K562 (cell line): ENCODE results near the gene KAZN. TPM values are rescaled to one million over a fixed set of nuclear protein-coding genes. Genes with fewer than 3 reads are reported as not detected.

Experiments
- ATAC-seq: fragments of 200-7000 bp; cut with Tn5 transposase; 3 replicates; pipeline ENCODE4 v1.9.1; 2020; ENCODE audit warnings: moderate library complexity
- BruUV-seq: library from RNA; stranded (reverse); fragments of 400-500 nt; replicated peaks from 2 replicates; lab custom pipeline; 2021; lab: Mats Ljungman, UMichigan
- CTCF ChIA-PET: fragments of 300-600 bp; formaldehyde crosslinking; extraction: SDS; loops from one replicate; lab custom pipeline; 2021; ENCODE audit warnings: low intra/inter-chr PET ratio; lab: Yijun Ruan, JAX
- POLR2A ChIA-PET: fragments of 300-600, 350-650 bp; sonication (Branson Sonifier 250); formaldehyde crosslinking; extraction: SDS; loops from one replicate; lab custom pipeline; 2021; ENCODE audit warnings: antibody characterized with exemption, inconsistent platforms; lab: Yijun Ruan, JAX
- DNase-seq, 4 experiments: peaks; one replicate each; pipeline versions ENCODE4 v3.0.0 to v3.0.0-alpha.2; 2011 to 2018; ENCODE audit warnings: low spot score in 3 of 4, mixed read lengths in 3 of 4; ENCODE audit errors: extremely low read depth in 1 of 4
- FAIRE-seq: peaks from 2 replicates; lab custom pipeline; 2011; peaks lifted over from hg19 to GRCh38; lab: Jason Lieb, UNC
- H2AFZ ChIP-seq: 2 replicates; pipeline ENCODE4 v1.6.0; 2011; ENCODE audit warnings: low read depth, low read length, control low read depth, inconsistent platforms
- H3K27ac ChIP-seq: fragments of 200-600 bp; 3 replicates; pipeline ENCODE4 v1.8.0; 2011; ENCODE audit warnings: low read depth, mild to moderate bottlenecking, control low read depth, inconsistent platforms, low read length, moderate library complexity, mixed read lengths; ENCODE audit errors: extremely low read depth
- H3K27me3 ChIP-seq, 2 experiments: fragments of 300-600 bp in 1 of 2; 2 replicates in 1 of 2; 3 replicates in 1 of 2; pipeline versions ENCODE4 v1.6.0 to v1.8.0; 2011; ENCODE audit warnings: inconsistent platforms in 2 of 2, low read length in 2 of 2, mild to moderate bottlenecking in 1 of 2, mixed read lengths in 1 of 2, moderate library complexity in 1 of 2; ENCODE audit not compliant: control insufficient read depth in 2 of 2, insufficient read depth in 2 of 2
- H3K36me3 ChIP-seq: fragments of 300-600 bp; 3 replicates; pipeline ENCODE4 v1.8.0; 2011; ENCODE audit warnings: mild to moderate bottlenecking, low read length, inconsistent platforms; ENCODE audit not compliant: control insufficient read depth, insufficient read depth
- H3K4me1 ChIP-seq, 2 experiments: fragments of 200-600 bp in 1 of 2; replicated peaks in 1 of 2; 2 replicates in 1 of 2; 3 replicates in 1 of 2; pipeline versions ENCODE4 v1.5.1 to v1.8.0; 2011; ENCODE audit warnings: inconsistent platforms in 2 of 2, low read length in 2 of 2, mild to moderate bottlenecking in 1 of 2, mixed read lengths in 1 of 2, moderate library complexity in 1 of 2; ENCODE audit not compliant: control insufficient read depth in 2 of 2, insufficient read depth in 2 of 2
- H3K4me2 ChIP-seq: 2 replicates; pipeline ENCODE4 v1.6.1; 2011; ENCODE audit warnings: low read length, control low read depth, inconsistent platforms, mixed read lengths; ENCODE audit not compliant: insufficient read depth
- H3K4me3 ChIP-seq: fragments of 200-600 bp; sonication (generic), shearing (Covaris generic); 2 replicates; pipeline ENCODE4 v1.5.1; 2016; ENCODE audit warnings: control low read depth, inconsistent platforms
- H3K79me2 ChIP-seq: fragments of 200-600 bp; 3 replicates; pipeline ENCODE4 v1.8.0; 2011; ENCODE audit warnings: low read length, inconsistent platforms; ENCODE audit not compliant: control insufficient read depth, insufficient read depth
- H3K9ac ChIP-seq, 2 experiments: 2 replicates each; pipeline versions ENCODE4 v1.6.0 to v1.6.1; 2011; ENCODE audit warnings: low read depth in 2 of 2, low read length in 2 of 2, control low read depth in 1 of 2, inconsistent platforms in 1 of 2, mild to moderate bottlenecking in 1 of 2, mixed read lengths in 1 of 2; ENCODE audit not compliant: insufficient read depth in 1 of 2
- H3K9me1 ChIP-seq: one replicate; pipeline ENCODE4 v1.6.0; 2011; ENCODE audit warnings: inconsistent platforms, mild to moderate bottlenecking, low read length, moderate library complexity; ENCODE audit not compliant: control insufficient read depth, insufficient read depth
- H3K9me3 ChIP-seq: replicated peaks from 2 replicates; pipeline ENCODE4 v1.5.1; 2011; ENCODE audit warnings: low read depth, low read length, inconsistent platforms; ENCODE audit not compliant: control insufficient read depth, insufficient read depth
- H4K20me1 ChIP-seq: replicated peaks from 2 replicates; pipeline ENCODE4 v1.6.1; 2011; ENCODE audit warnings: low read length, inconsistent platforms, mixed read lengths; ENCODE audit not compliant: control insufficient read depth, insufficient read depth
- ARID1B ChIP-seq: fragments of 450-650 bp; IDR thresholded peaks from 2 replicates; pipeline ENCODE4 v1.6.1; 2016; ENCODE audit warnings: antibody characterized with exemption, mild to moderate bottlenecking, inconsistent platforms
- CCAR2 ChIP-seq: fragments of 200-400 bp; formaldehyde crosslinking; IDR thresholded peaks from 2 replicates; pipeline ENCODE4 v1.6.1; 2017; ENCODE audit warnings: mild to moderate bottlenecking, low read depth, low read length
- CHD2 ChIP-seq: IDR thresholded peaks from 2 replicates; pipeline ENCODE4 v1.6.1; 2011; ENCODE audit warnings: low read depth, low read length
- EGR1 ChIP-seq: fragments of 450-650 bp; conservative IDR thresholded peaks from 2 replicates; pipeline ENCODE4 v1.6.1; 2017; ENCODE audit warnings: mild to moderate bottlenecking
- GABPA ChIP-seq: fragments of 200-800 bp; sonication (Bioruptor generic); conservative IDR thresholded peaks from 2 replicates; pipeline ENCODE4 v1.6.1; 2016; ENCODE audit warnings: low read depth, missing genetic modification characterization, missing compliant biosample characterization
- HDAC2 ChIP-seq: fragments of 450-650 bp; IDR thresholded peaks from 2 replicates; pipeline ENCODE4 v1.6.1; 2016; ENCODE audit warnings: mild to moderate bottlenecking
- MEF2A ChIP-seq: IDR thresholded peaks from 2 replicates; pipeline ENCODE4 v1.6.1; 2011; ENCODE audit warnings: low read depth, mild to moderate bottlenecking, low read length, moderate library complexity; ENCODE audit not compliant: control insufficient read depth
- NFE2L1 ChIP-seq: fragments of 450-650 bp; IDR thresholded peaks from 2 replicates; pipeline ENCODE4 v1.6.1; 2016; ENCODE audit warnings: missing genetic modification characterization, low read depth, mild to moderate bottlenecking, missing compliant biosample characterization, moderate library complexity, borderline replicate concordance
- POLR3A ChIP-seq: IDR thresholded peaks from 2 replicates; pipeline ENCODE4 v1.6.1; 2011; ENCODE audit warnings: borderline replicate concordance, mild to moderate bottlenecking, moderate library complexity; ENCODE audit not compliant: insufficient read length, insufficient read depth; ENCODE audit errors: extremely low read depth
- SMARCC2 ChIP-seq: fragments of 450-650 bp; IDR thresholded peaks from 2 replicates; pipeline ENCODE4 v1.6.1; 2017; ENCODE audit warnings: antibody characterized with exemption, moderate library complexity, mild to moderate bottlenecking, low read depth
- SNIP1 ChIP-seq: fragments of 450-650 bp; IDR thresholded peaks from 2 replicates; pipeline ENCODE4 v1.7.1; 2017; ENCODE audit warnings: low read depth, mild to moderate bottlenecking
- SREBF1 ChIP-seq: fragments of 150-350 bp; IDR thresholded peaks from 2 replicates; pipeline ENCODE4 v1.6.1; 2014; ENCODE audit warnings: antibody characterized with exemption, low read depth, low read length, borderline replicate concordance
- TOE1 ChIP-seq, 2 experiments: fragments of 450-650 bp in 1 of 2; sonication (generic) in 1 of 2; formaldehyde crosslinking in 1 of 2; IDR thresholded peaks; 2 replicates each; pipeline versions ENCODE4 v1.7.1 to v1.8.0; 2016 to 2022; ENCODE audit warnings: borderline replicate concordance in 2 of 2, mild to moderate bottlenecking in 2 of 2, antibody characterized with exemption in 1 of 2, inconsistent platforms in 1 of 2, low read depth in 1 of 2, missing genetic modification reagents in 1 of 2, moderate library complexity in 1 of 2
- ZBTB1 ChIP-seq: sonication (generic); formaldehyde crosslinking; IDR thresholded peaks from 2 replicates; pipeline ENCODE4 v1.8.1; 2023; ENCODE audit warnings: missing genetic modification reagents, low read depth, mild to moderate bottlenecking, borderline replicate concordance
- ZNF175 ChIP-seq: fragments of 200-800 bp; sonication (Bioruptor generic); IDR thresholded peaks from 2 replicates; pipeline ENCODE4 v1.6.1; 2016; ENCODE audit warnings: low read depth, mild to moderate bottlenecking, missing genetic modification characterization, missing compliant biosample characterization
- ZNF76 ChIP-seq: fragments of 250-450 bp; sonication (Bioruptor Pico); IDR thresholded peaks from 2 replicates; pipeline ENCODE4 v1.4.0; 2020; ENCODE audit warnings: mild to moderate bottlenecking, moderate library complexity, borderline replicate concordance
- WGBS: fragments of 100-300 bp; shearing (Covaris generic); methylation state at CpG from one replicate; pipeline ENCODE4 v1.1.6; 2016; ENCODE audit warnings: low coverage, mixed read lengths; ENCODE audit not compliant: insufficient coverage; ENCODE audit errors: missing lambda C conversion rate; 5-methylcytosine and 5-hydroxymethylcytosine counted together
- in situ Hi-C: fragments of 300-500 bp; cut with MboI; formaldehyde crosslinking; loops from 4 replicates; pipeline ENCODE4 v1.15.0; 2018; ENCODE audit warnings: inconsistent platforms, mixed read lengths
- intact Hi-C: fragments of 100-400 bp; cut with micrococcal nuclease; formaldehyde crosslinking; loops from 2 replicates; pipeline ENCODE4 v1.14.2; 2022
- polyA plus RNA-seq, 8 experiments: library from polyadenylated mRNA; depleted of rRNA in 4 of 8; stranded (reverse) in 5 of 8; unstranded in 3 of 8; fragments of >200 nt; fragmentation: Nextera tagmentation in 2 of 8; fragmentation: Illumina TruSeq in 1 of 8; extraction: Ambion mirVana in 2 of 8; extraction: Trizol in 1 of 8; gene quantifications; 2 replicates each; pipeline versions ENCODE4 v1.2.1 to v1.2.3, GENCODE V29; 2011 to 2014; ENCODE audit warnings: inconsistent platforms in 1 of 8, missing spikeins in 1 of 8
- total RNA-seq, 7 experiments: library from RNA; depleted of rRNA in 6 of 7; stranded (reverse); fragments of >200 nt in 6 of 7; fragmentation: Illumina TruSeq in 2 of 7; extraction: Trizol in 2 of 7; gene quantifications; 2 replicates each; pipeline versions ENCODE4 v1.2.1 to v1.2.3, GENCODE V29; 2011 to 2021; ENCODE audit warnings: low replicate concordance in 1 of 7
- TF ChIP-seq, protein P1 (sequence below), 2 experiments: fragments of 450-650 bp in 1 of 2; sonication (generic) in 1 of 2; formaldehyde crosslinking in 1 of 2; IDR thresholded peaks in 1 of 2; conservative IDR thresholded peaks in 1 of 2; 2 replicates each; pipeline versions ENCODE4 v1.6.1 to v1.8.1; 2016 to 2023; ENCODE audit warnings: mild to moderate bottlenecking in 2 of 2, moderate library complexity in 2 of 2, inconsistent platforms in 1 of 2, missing genetic modification reagents in 1 of 2
- TF ChIP-seq, protein P2 (sequence below): IDR thresholded peaks from 2 replicates; pipeline ENCODE4 v1.6.1; 2016; ENCODE audit warnings: missing genetic modification characterization, missing compliant biosample characterization

Gene KAZN
- total and polyA plus RNA-seq, 9 of the 15 experiments (the other 6 are each of a cell fraction or from before 2014, with no cell fraction given), result 2.1 to 21.6 (median 5.4) TPM

DNA sequence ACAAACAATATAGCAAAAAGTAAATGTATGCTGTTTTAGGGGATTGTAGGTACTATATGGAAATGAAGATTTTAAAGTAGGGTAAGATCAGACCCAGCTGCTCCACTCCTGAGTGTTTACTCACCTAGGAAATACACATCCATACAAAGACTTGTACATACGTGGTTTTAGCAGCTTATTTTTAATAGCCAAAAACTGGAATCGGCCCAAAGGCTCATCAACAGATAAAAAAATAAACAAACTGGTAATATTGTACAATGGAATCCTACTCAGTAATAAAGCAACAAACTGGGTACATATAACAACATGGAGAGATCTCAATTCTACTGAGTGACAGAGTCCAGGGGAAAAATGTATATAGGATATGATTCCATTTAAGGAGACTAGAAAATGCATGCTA is 375.9 kb downstream of the KAZN start:
- Histone ChIP-seq H3K27ac (no peak overlapping the region), H3K9ac (no peak overlapping the region), H3K4me3 (no peak overlapping the region), H3K4me2 (no peak overlapping the region), H3K4me1 (peaks cover 4 to 8% of the 10 kb centered on the region in 2 experiments; a peak in 2 of 5 replicates), H3K9me1 (peaks cover 4% of the 10 kb centered on the region), H2AFZ (no peak overlapping the region), H3K9me3 (no peaks in the 10 kb centered on the region), H3K79me2 (0 out of 3 replicates have a peak, but pooled peaks cover 3% of the 10 kb centered on the region), H4K20me1 (peaks cover 3% of the 10 kb centered on the region; the same call in 1 of the 2 replicates), H3K27me3 (no peaks in the 10 kb centered on the region), H3K36me3 (no peaks in the 10 kb centered on the region; the same call in 2 of the 3 replicates)
- CTCF ChIA-PET, result no interaction called here
- TF ChIP-seq, protein P1, sequence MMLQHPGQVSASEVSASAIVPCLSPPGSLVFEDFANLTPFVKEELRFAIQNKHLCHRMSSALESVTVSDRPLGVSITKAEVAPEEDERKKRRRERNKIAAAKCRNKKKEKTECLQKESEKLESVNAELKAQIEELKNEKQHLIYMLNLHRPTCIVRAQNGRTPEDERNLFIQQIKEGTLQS (IDR thresholded peaks at IDR 0.05), result no peak
- TF ChIP-seq, protein P1 (CRISPR knock-in tag; conservative IDR thresholded peaks at IDR 0.05), result no peak
- TF ChIP-seq POLR3A (no peak), HDAC2 (no peak), SNIP1 (no peak), SREBF1 (no peak), NFE2L1 (tag) (no peak), GABPA (tag) (no peak), ARID1B (no peak), ZBTB1 (no peak), EGR1 (no peak), ZNF76 (CRISPR knock-in tag) (no peak), CHD2 (no peak), CCAR2 (no peak), MEF2A (no peak), ZNF175 (CRISPR knock-in tag) (no peak), TOE1 (IDR thresholded peaks at IDR 0.05; ENCODE audit: borderline replicate concordance) (no peak), TOE1 (CRISPR knock-in tag; IDR thresholded peaks at IDR 0.05; ENCODE audit: borderline replicate concordance, low read depth) (no peak), SMARCC2 (no peak)
- TF ChIP-seq, protein P2, sequence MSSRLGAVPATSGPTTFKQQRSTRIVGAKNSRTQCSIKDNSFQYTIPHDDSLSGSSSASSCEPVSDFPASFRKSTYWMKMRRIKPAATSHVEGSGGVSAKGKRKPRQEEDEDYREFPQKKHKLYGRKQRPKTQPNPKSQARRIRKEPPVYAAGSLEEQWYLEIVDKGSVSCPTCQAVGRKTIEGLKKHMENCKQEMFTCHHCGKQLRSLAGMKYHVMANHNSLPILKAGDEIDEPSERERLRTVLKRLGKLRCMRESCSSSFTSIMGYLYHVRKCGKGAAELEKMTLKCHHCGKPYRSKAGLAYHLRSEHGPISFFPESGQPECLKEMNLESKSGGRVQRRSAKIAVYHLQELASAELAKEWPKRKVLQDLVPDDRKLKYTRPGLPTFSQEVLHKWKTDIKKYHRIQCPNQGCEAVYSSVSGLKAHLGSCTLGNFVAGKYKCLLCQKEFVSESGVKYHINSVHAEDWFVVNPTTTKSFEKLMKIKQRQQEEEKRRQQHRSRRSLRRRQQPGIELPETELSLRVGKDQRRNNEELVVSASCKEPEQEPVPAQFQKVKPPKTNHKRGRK, result no peak
- POLR2A ChIA-PET, result interaction anchor here (0.6 to 1.0 kb wide), 2 partner anchors 41 to 302 kb away, joined by 3 to 4 read pairs; no protein-coding TSS in a partner anchor
- 52% methylated on average over 2 of the region's 2 CpGs for WGBS
- in situ Hi-C loops, result no loop called here
- BruUV-seq, result no TSS peak
- ATAC-seq (no peak), DNase-seq (no peak), FAIRE-seq (no peak)
- intact Hi-C loops, result loop anchor here (5.0 kb wide), 1 partner anchor 47 kb away; no protein-coding TSS in a partner anchor
